Measurements from ENCODE around the gene SMYD3. TPM values are rescaled to one million over a fixed set of nuclear protein-coding genes. Genes with fewer than 3 reads are reported as not detected.

Gene SMYD3
- total and polyA plus RNA-seq, 9 of the 15 experiments (the other 6 are each of a cell fraction or from before 2014, with no cell fraction given) = 128 to 440 (median 197) TPM

- ChIA-PET CTCF (ENCODE audit: low intra/inter-chr PET ratio) (interaction anchor here (0.6 kb wide), 1 partner anchor 229 kb away, joined by 3 read pairs; no protein-coding TSS in a partner anchor), POLR2A (interaction anchor here (0.7 kb wide), 1 partner anchor 14 kb away, joined by 6 read pairs; no protein-coding TSS in a partner anchor)
- Histone ChIP-seq H3K9me1 (ENCODE audit: control insufficient read depth, insufficient read depth, low read length) (no peaks in the 10 kb centered on the region), H3K4me2 (ENCODE audit: insufficient read depth, low read length) (no peak overlapping the region), H3K4me3 (no peak overlapping the region), H3K9ac (ENCODE audit: insufficient read depth in 1 of 2, low read depth in 2 of 2, low read length in 2 of 2) (no peak overlapping the region), H3K9me3 (replicated peaks; ENCODE audit: control insufficient read depth, insufficient read depth, low read depth, low read length) (no peaks in the 10 kb centered on the region), H3K79me2 (ENCODE audit: control insufficient read depth, insufficient read depth, low read length) (no peaks in the 10 kb centered on the region), H3K4me1 (replicated peaks in 1 of 2; ENCODE audit: control insufficient read depth in 2 of 2, insufficient read depth in 2 of 2, low read length in 2 of 2) (peaks cover 3 to 13% of the 10 kb centered on the region in 2 experiments; a peak in 4 of 5 replicates), H3K36me3 (ENCODE audit: control insufficient read depth, insufficient read depth, low read length) (no peaks in the 10 kb centered on the region), H4K20me1 (replicated peaks; ENCODE audit: control insufficient read depth, insufficient read depth, low read length) (no peaks in the 10 kb centered on the region), H2AFZ (ENCODE audit: low read depth, low read length) (no peak overlapping the region), H3K27me3 (ENCODE audit: control insufficient read depth in 2 of 2, insufficient read depth in 2 of 2, low read length in 2 of 2) (no peaks in the 10 kb centered on the region), H3K27ac (ENCODE audit: extremely low read depth, low read depth, low read length) (no peak overlapping the region)
- DNase-seq (ENCODE audit: extremely low read depth in 1 of 4, low spot score in 3 of 4) (no peak), FAIRE-seq (no peak), ATAC-seq (no peak)
- 71% methylated on average over 1 of the region's 1 CpG for WGBS (ENCODE audit: insufficient coverage, low coverage, missing lambda C conversion rate)
- intact Hi-C loops (cut with micrococcal nuclease) (loop anchor here (5.0 kb wide), 1 partner anchor 79 kb away; no protein-coding TSS in a partner anchor), in situ Hi-C loops (cut with MboI) (no loop called here)
- no TSS peak for BruUV-seq (replicated peaks)
- TF ChIP-seq SMARCE1 (IDR thresholded peaks at IDR 0.05) (no peak), ZBTB8A (IDR thresholded peaks at IDR 0.05; ENCODE audit: partially characterized antibody) (no peak), NFE2 (IDR thresholded peaks at IDR 0.05; ENCODE audit: low read depth) (no peak), ZNF75A (CRISPR knock-in tag; IDR thresholded peaks at IDR 0.05) (no peak), DPF2 (IDR thresholded peaks at IDR 0.05) (no peak), GTF2A2 (tag; IDR thresholded peaks at IDR 0.05) (no peak), CC2D1A (IDR thresholded peaks at IDR 0.05) (no peak), BACH1 (tag; IDR thresholded peaks at IDR 0.05) (no peak), DNMT1 (IDR thresholded peaks at IDR 0.05) (no peak), JUNB (CRISPR knock-in tag; conservative IDR thresholded peaks at IDR 0.05) (no peak), CCNT2 (IDR thresholded peaks at IDR 0.05; ENCODE audit: borderline replicate concordance, extremely low read depth, insufficient read length, low read depth, low read length) (no peak), PURB (CRISPR knock-in tag; IDR thresholded peaks at IDR 0.05; ENCODE audit: low read depth) (no peak), NR3C1 (CRISPR knock-in tag; IDR thresholded peaks at IDR 0.05) (no peak), MYC (IDR thresholded peaks at IDR 0.05; ENCODE audit: low read depth, low read length) (no peak), MYC (CRISPR knock-in tag; IDR thresholded peaks at IDR 0.05; ENCODE audit: borderline replicate concordance, low read depth) (no peak), ZFP36 (IDR thresholded peaks at IDR 0.05; ENCODE audit: low read depth, low read length, partially characterized antibody) (no peak), HNRNPUL1 (IDR thresholded peaks at IDR 0.05; ENCODE audit: low read length) (no peak)
- TF ChIP-seq, protein P1, sequence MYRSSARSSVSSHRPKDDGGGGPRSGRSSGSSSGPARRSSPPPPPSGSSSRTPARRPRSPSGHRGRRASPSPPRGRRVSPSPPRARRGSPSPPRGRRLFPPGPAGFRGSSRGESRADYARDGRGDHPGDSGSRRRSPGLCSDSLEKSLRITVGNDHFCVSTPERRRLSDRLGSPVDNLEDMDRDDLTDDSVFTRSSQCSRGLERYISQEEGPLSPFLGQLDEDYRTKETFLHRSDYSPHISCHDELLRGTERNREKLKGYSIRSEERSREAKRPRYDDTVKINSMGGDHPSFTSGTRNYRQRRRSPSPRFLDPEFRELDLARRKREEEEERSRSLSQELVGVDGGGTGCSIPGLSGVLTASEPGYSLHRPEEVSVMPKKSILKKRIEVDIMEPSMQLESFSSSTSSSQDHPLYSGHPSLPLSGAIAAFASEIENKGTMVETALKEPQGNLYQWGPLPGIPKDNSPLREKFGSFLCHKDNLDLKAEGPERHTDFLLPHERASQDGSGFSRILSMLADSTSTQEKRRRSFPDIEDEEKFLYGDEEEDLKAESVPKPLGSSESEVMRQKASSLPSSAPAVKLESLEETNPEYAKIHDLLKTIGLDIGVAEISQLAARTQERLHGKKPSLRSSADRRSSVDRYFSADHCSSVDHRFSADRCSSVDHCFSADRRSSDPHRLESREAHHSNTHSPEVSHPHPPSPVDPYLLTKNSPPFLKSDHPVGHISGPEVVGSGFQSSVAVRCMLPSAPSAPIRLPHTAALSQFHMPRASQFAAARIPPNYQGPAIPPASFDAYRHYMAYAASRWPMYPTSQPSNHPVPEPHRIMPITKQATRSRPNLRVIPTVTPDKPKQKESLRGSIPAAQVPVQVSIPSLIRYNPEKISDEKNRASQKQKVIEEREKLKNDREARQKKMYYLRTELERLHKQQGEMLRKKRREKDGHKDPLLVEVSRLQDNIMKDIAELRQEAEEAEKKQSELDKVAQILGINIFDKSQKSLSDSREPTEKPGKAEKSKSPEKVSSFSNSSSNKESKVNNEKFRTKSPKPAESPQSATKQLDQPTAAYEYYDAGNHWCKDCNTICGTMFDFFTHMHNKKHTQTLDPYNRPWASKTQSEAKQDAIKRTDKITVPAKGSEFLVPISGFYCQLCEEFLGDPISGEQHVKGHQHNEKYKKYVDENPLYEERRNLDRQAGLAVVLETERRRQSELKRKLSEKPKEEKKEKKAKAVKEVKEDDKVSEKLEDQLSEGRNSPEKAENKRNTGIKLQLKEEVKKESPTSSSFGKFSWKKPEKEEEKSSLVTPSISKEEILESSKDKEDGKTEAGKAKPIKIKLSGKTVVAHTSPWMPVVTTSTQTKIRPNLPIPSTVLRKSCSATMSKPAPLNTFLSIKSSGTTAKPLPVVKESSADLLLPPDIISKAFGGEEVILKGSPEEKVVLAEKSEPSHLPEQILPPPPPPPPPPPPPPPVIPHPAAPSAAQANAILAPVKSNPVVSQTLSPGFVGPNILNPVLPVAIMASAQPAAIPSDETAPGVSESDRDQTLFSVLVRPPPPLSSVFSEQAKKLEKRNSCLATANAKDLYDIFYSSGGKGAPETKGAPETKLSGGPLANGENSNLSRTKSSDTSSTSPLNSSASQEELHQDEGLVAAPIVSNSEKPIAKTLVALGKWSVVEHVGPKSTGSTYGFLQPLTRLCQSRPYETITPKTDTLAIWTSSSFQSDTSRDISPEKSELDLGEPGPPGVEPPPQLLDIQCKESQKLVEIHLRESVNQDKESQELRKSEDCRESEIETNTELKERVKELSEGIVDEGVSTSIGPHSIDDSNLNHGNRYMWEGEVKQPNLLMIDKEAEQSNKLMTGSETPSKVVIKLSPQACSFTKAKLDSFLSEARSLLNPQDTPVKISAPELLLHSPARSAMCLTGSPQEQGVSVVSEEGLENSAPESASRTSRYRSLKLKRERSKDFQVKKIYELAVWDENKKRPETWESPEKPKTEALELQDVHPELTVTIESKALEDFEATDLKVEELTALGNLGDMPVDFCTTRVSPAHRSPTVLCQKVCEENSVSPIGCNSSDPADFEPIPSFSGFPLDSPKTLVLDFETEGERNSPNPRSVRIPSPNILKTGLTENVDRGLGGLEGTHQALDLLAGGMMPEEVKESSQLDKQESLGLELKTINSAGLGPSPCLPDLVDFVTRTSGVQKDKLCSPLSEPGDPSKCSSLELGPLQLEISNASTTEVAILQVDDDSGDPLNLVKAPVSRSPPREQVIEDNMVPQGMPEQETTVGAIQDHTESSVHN (IDR thresholded peaks at IDR 0.05; ENCODE audit: borderline replicate concordance in 1 of 2, low read depth in 1 of 2) = no peak
Observed at GRCh38 chr1:246032984-246033383, 474.1 kb downstream of the SMYD3 start.

Measured in K562 (cell line).